HepG2 (cell line): ENCODE measurements around the gene DLG2. TPM values are rescaled to one million over a fixed set of nuclear protein-coding genes. Genes with fewer than 3 reads are reported as not detected.
A peak's percentile ranks its signal among the peaks of the same experiment; 100 is the strongest.

Experiments
- AGO2 ChIP-seq: fragments of 200-400 bp; formaldehyde crosslinking; optimal IDR thresholded peaks from 2 replicates; pipeline ENCODE3; 2017; ENCODE audit warnings: mild to moderate bottlenecking, low read depth, low read length, moderate library complexity
- ATAD3A ChIP-seq: sonication (generic); formaldehyde crosslinking; IDR thresholded peaks from 2 replicates; pipeline ENCODE4 v1.4.0; 2020; ENCODE audit warnings: missing genetic modification reagents
- EEA1 ChIP-seq: sonication (generic); formaldehyde crosslinking; IDR thresholded peaks from 2 replicates; pipeline ENCODE4 v1.5.1; 2020; ENCODE audit warnings: mild to moderate bottlenecking, missing genetic modification reagents, borderline replicate concordance
- EHMT2 ChIP-seq: fragments of 200-600 bp; sonication (generic); IDR thresholded peaks from 2 replicates; pipeline ENCODE4 v1.7.0; 2017; ENCODE audit warnings: antibody characterized with exemption, low read depth, low read length, borderline replicate concordance
- GFI1 ChIP-seq: sonication (generic); formaldehyde crosslinking; IDR thresholded peaks from 2 replicates; pipeline ENCODE4 v1.5.0; 2020; ENCODE audit warnings: missing genetic modification reagents, mild to moderate bottlenecking, borderline replicate concordance
- HIC2 ChIP-seq: sonication (generic); formaldehyde crosslinking; IDR thresholded peaks from 2 replicates; pipeline ENCODE4 v1.9.0; 2022; ENCODE audit warnings: low read depth, missing genetic modification reagents
- HIVEP1 ChIP-seq: sonication (generic); formaldehyde crosslinking; IDR thresholded peaks from 2 replicates; pipeline ENCODE4 v1.4.0; 2020; ENCODE audit warnings: mild to moderate bottlenecking, missing genetic modification reagents
- KDM2A ChIP-seq: sonication (generic); formaldehyde crosslinking; IDR thresholded peaks from 2 replicates; pipeline ENCODE4 v1.4.0; 2020; ENCODE audit warnings: low read depth, missing genetic modification reagents, borderline replicate concordance
- LBX2 ChIP-seq: sonication (generic); formaldehyde crosslinking; IDR thresholded peaks from 2 replicates; pipeline ENCODE4 v1.5.0; 2020; ENCODE audit warnings: missing genetic modification reagents, mild to moderate bottlenecking, borderline replicate concordance
- SIN3B ChIP-seq: fragments of 150-350 bp; IDR thresholded peaks from 2 replicates; pipeline ENCODE4 v1.6.1; 2014; ENCODE audit warnings: low read length
- TP53 ChIP-seq: sonication (generic); formaldehyde crosslinking; conservative IDR thresholded peaks from 2 replicates; pipeline ENCODE4 v1.4.0; 2020; ENCODE audit warnings: missing genetic modification reagents
- WIZ ChIP-seq: sonication (generic); formaldehyde crosslinking; IDR thresholded peaks from 2 replicates; pipeline ENCODE4 v1.5.1; 2020; ENCODE audit warnings: mild to moderate bottlenecking, missing genetic modification reagents
- ZBTB7B ChIP-seq: sonication (generic); formaldehyde crosslinking; IDR thresholded peaks from 2 replicates; pipeline ENCODE4 v1.4.0; 2020; ENCODE audit warnings: missing genetic modification reagents
- ZNF703 ChIP-seq: sonication (generic); formaldehyde crosslinking; IDR thresholded peaks from 2 replicates; pipeline ENCODE4 v1.5.1; 2020; ENCODE audit warnings: missing genetic modification reagents, mild to moderate bottlenecking, moderate library complexity, borderline replicate concordance
- polyA plus RNA-seq, 8 experiments: library from polyadenylated mRNA; depleted of rRNA in 3 of 8; stranded (reverse) in 7 of 8; unstranded in 1 of 8; fragments of >200 nt; fragmentation: Illumina TruSeq in 4 of 8; extraction: Trizol in 4 of 8; gene quantifications; 2 replicates each; pipeline versions ENCODE4 v1.2.1 to v1.2.3, GENCODE V29; 2011 to 2016; ENCODE audit warnings: low read depth in 4 of 8, missing spikeins in 1 of 8, mixed read lengths in 1 of 8; ENCODE audit not compliant: insufficient read depth in 1 of 8
- total RNA-seq, 5 experiments: library from RNA; depleted of rRNA; stranded (reverse); fragments of >200 nt; fragmentation: Illumina TruSeq; extraction: Trizol; gene quantifications; 2 replicates each; pipeline ENCODE4 v1.2.3, GENCODE V29; 2016; ENCODE audit warnings: low read depth in 1 of 5
- TF ChIP-seq, protein P1 (sequence below): sonication (generic); formaldehyde crosslinking; IDR thresholded peaks from 2 replicates; pipeline ENCODE4 v1.9.0; 2021; ENCODE audit warnings: missing genetic modification reagents, mild to moderate bottlenecking, borderline replicate concordance
- TF ChIP-seq, protein P2 (sequence below), 2 experiments: sonication (generic) in 1 of 2; formaldehyde crosslinking in 1 of 2; IDR thresholded peaks; 2 replicates each; pipeline versions ENCODE4 v1.5.1 to v1.6.1; 2011 to 2020; ENCODE audit warnings: borderline replicate concordance in 1 of 2, low read depth in 1 of 2, low read length in 1 of 2, mild to moderate bottlenecking in 1 of 2, missing genetic modification reagents in 1 of 2, moderate library complexity in 1 of 2
- TF ChIP-seq, protein P3 (sequence below): sonication (generic); formaldehyde crosslinking; IDR thresholded peaks from 2 replicates; pipeline ENCODE4 v1.4.0; 2020; ENCODE audit warnings: mild to moderate bottlenecking, missing genetic modification reagents

DLG2 gene
- total and polyA plus RNA-seq, 2 of the 13 experiments (the other 11 are each of a cell fraction or from before 2014, with no cell fraction given): 0.46 to 1.0 TPM

- TF ChIP-seq EHMT2 (peak; percentile 91; the same call in 1 of the 2 replicates), ZNF703 (no peak), WIZ (peak; percentile 95), HIVEP1 (CRISPR knock-in tag) (no peak), KDM2A (CRISPR knock-in tag) (peak; percentile 36; the same call in 1 of the 2 replicates), HIC2 (CRISPR knock-in tag) (no peak), LBX2 (CRISPR knock-in tag) (no peak), GFI1 (CRISPR knock-in tag) (no peak), ZBTB7B (CRISPR knock-in tag) (no peak), TP53 (no peak; the same call in 1 of the 2 replicates), ATAD3A (no peak), SIN3B (no peak), EEA1 (CRISPR knock-in tag) (no peak), AGO2 (no peak)
- TF ChIP-seq, protein P1, sequence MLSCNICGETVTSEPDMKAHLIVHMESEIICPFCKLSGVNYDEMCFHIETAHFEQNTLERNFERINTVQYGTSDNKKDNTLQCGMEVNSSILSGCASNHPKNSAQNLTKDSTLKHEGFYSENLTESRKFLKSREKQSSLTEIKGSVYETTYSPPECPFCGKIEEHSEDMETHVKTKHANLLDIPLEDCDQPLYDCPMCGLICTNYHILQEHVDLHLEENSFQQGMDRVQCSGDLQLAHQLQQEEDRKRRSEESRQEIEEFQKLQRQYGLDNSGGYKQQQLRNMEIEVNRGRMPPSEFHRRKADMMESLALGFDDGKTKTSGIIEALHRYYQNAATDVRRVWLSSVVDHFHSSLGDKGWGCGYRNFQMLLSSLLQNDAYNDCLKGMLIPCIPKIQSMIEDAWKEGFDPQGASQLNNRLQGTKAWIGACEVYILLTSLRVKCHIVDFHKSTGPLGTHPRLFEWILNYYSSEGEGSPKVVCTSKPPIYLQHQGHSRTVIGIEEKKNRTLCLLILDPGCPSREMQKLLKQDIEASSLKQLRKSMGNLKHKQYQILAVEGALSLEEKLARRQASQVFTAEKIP (CRISPR knock-in tag): no peak
- TF ChIP-seq, protein P2, sequence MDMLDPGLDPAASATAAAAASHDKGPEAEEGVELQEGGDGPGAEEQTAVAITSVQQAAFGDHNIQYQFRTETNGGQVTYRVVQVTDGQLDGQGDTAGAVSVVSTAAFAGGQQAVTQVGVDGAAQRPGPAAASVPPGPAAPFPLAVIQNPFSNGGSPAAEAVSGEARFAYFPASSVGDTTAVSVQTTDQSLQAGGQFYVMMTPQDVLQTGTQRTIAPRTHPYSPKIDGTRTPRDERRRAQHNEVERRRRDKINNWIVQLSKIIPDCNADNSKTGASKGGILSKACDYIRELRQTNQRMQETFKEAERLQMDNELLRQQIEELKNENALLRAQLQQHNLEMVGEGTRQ (IDR thresholded peaks at IDR 0.05; ENCODE audit: low read depth, low read length): no peak
- TF ChIP-seq, protein P2 (CRISPR knock-in tag; IDR thresholded peaks at IDR 0.05; ENCODE audit: borderline replicate concordance): no peak
- TF ChIP-seq, protein P3, sequence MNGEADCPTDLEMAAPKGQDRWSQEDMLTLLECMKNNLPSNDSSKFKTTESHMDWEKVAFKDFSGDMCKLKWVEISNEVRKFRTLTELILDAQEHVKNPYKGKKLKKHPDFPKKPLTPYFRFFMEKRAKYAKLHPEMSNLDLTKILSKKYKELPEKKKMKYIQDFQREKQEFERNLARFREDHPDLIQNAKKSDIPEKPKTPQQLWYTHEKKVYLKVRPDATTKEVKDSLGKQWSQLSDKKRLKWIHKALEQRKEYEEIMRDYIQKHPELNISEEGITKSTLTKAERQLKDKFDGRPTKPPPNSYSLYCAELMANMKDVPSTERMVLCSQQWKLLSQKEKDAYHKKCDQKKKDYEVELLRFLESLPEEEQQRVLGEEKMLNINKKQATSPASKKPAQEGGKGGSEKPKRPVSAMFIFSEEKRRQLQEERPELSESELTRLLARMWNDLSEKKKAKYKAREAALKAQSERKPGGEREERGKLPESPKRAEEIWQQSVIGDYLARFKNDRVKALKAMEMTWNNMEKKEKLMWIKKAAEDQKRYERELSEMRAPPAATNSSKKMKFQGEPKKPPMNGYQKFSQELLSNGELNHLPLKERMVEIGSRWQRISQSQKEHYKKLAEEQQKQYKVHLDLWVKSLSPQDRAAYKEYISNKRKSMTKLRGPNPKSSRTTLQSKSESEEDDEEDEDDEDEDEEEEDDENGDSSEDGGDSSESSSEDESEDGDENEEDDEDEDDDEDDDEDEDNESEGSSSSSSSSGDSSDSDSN: no peak
These were observed 912.8 kb downstream of the DLG2 start (continued) for GRCh38 chr11:84714316-84714780.
